Caco-2 (cell line): ENCODE results near the gene PKD2. TPM values are rescaled to one million over a fixed set of nuclear protein-coding genes. Genes with fewer than 3 reads are reported as not detected.

Source experiments
- BruUV-seq: library from RNA; stranded (reverse); fragments of 400-500 nt; replicated peaks from 2 replicates; lab custom pipeline; 2021; lab: Mats Ljungman, UMichigan
- CTCF ChIA-PET: fragments of 300-600 bp; sonication (Branson Sonifier 250); formaldehyde crosslinking; loops from one replicate; lab custom pipeline; 2022; ENCODE audit warnings: antibody characterized with exemption; lab: Charles Lee
- POLR2A ChIA-PET: fragments of 300-600 bp; sonication (Branson Sonifier 250); formaldehyde crosslinking; loops from one replicate; lab custom pipeline; 2022; ENCODE audit warnings: antibody characterized with exemption; lab: Charles Lee
- DNase-seq, 2 experiments: peaks; one replicate each; pipeline versions ENCODE4 v3.0.0 to v3.0.0-alpha.2; 2020 to 2022
- H3K27me3 ChIP-seq: replicated peaks from 2 replicates; pipeline ENCODE4 v1.6.0; 2011; ENCODE audit warnings: low read length; ENCODE audit not compliant: control insufficient read depth, insufficient read depth
- H3K36me3 ChIP-seq: 2 replicates; pipeline ENCODE4 v1.5.1; 2011; ENCODE audit warnings: low read length; ENCODE audit not compliant: control insufficient read depth, insufficient read depth
- H3K4me1 ChIP-seq: fragments of 250-450 bp; sonication (Bioruptor Pico); 2 replicates; pipeline ENCODE4 v1.5.1; 2020; ENCODE audit warnings: mild to moderate bottlenecking
- H3K4me3 ChIP-seq: 2 replicates; pipeline ENCODE4 v1.5.1; 2011; ENCODE audit warnings: low read depth, mild to moderate bottlenecking, control low read depth, low read length
- H3K9me3 ChIP-seq: fragments of 250-450 bp; sonication (Bioruptor Pico); 2 replicates; pipeline ENCODE4 v1.5.1; 2020; ENCODE audit warnings: mild to moderate bottlenecking, moderate library complexity
- H3K27ac Mint-ChIP-seq: one replicate; pipeline ENCODE4 v1.8.0; 2022; ENCODE audit warnings: mixed read lengths; ENCODE audit not compliant: unreplicated experiment
- H3K27me3 Mint-ChIP-seq: one replicate; pipeline ENCODE4 v1.8.0; 2022; ENCODE audit warnings: mixed read lengths; ENCODE audit not compliant: insufficient read depth, unreplicated experiment
- H3K36me3 Mint-ChIP-seq: one replicate; pipeline ENCODE4 v1.8.0; 2022; ENCODE audit warnings: mild to moderate bottlenecking, mixed read lengths; ENCODE audit not compliant: insufficient read depth, unreplicated experiment
- H3K4me1 Mint-ChIP-seq: one replicate; pipeline ENCODE4 v1.8.0; 2022; ENCODE audit warnings: low read depth, mixed read lengths; ENCODE audit not compliant: unreplicated experiment
- H3K4me3 Mint-ChIP-seq: one replicate; pipeline ENCODE4 v1.8.0; 2022; ENCODE audit warnings: mild to moderate bottlenecking, moderate library complexity, mixed read lengths; ENCODE audit not compliant: unreplicated experiment
- H3K9me3 Mint-ChIP-seq: one replicate; pipeline ENCODE4 v1.8.0; 2022; ENCODE audit warnings: mixed read lengths; ENCODE audit not compliant: unreplicated experiment
- CTCF ChIP-seq, 2 experiments: fragments of 200-600 bp in 1 of 2; IDR thresholded peaks; 1 replicate in 1 of 2; 2 replicates in 1 of 2; pipeline versions ENCODE4 v1.5.1 to v1.8.0; 2011 to 2022; ENCODE audit warnings: antibody characterized with exemption in 1 of 2, control low read depth in 1 of 2, inconsistent platforms in 1 of 2, low read depth in 1 of 2, low read length in 1 of 2, mild to moderate bottlenecking in 1 of 2, moderate library complexity in 1 of 2; ENCODE audit not compliant: insufficient read depth in 1 of 2, severe bottlenecking in 1 of 2, unreplicated experiment in 1 of 2
- intact Hi-C: fragments of 100-400 bp; cut with micrococcal nuclease; formaldehyde crosslinking; loops from one replicate; pipeline ENCODE4 v1.10.0; 2022; ENCODE audit not compliant: unreplicated experiment
- total RNA-seq: library from RNA; stranded (reverse); gene quantifications from 2 replicates; pipeline ENCODE4 v1.2.3, GENCODE V29; 2022

Gene PKD2
- total RNA-seq, 1 experiment from 2014 or later: 7.3 TPM

- H3K27me3 Mint-ChIP-seq: no peaks in the 10 kb centered on the region
- H3K4me1 Mint-ChIP-seq: no peaks in the 10 kb centered on the region
- Histone ChIP-seq H3K27me3 (no peaks in the 10 kb centered on the region), H3K36me3 (no peaks in the 10 kb centered on the region), H3K4me3 (no peak overlapping the region), H3K9me3 (no peaks in the 10 kb centered on the region), H3K4me1 (no peaks in the 10 kb centered on the region)
- ChIA-PET CTCF (no interaction called here), POLR2A (no interaction called here)
- intact Hi-C loops: no loop called here
- BruUV-seq: no TSS peak
- no peaks in the 10 kb centered on the region for H3K36me3 Mint-ChIP-seq
- H3K9me3 Mint-ChIP-seq: no peaks in the 10 kb centered on the region
- no peak overlapping the region for H3K4me3 Mint-ChIP-seq
- no peak for TF ChIP-seq CTCF (IDR thresholded peaks at IDR 0.05; ENCODE audit: insufficient read depth in 1 of 2, low read depth in 1 of 2, low read length in 1 of 2, severe bottlenecking in 1 of 2, unreplicated experiment in 1 of 2)
- DNase-seq: no peak
- H3K27ac Mint-ChIP-seq: no peak overlapping the region
These were observed 8.3 kb downstream of the PKD2 start for GRCh38 chr4:88015659-88016295.

- no TSS peak for BruUV-seq
- Mint-ChIP-seq H3K4me1 (no peaks in the 10 kb centered on the region), H3K9me3 (no peaks in the 10 kb centered on the region), H3K27ac (no peak overlapping the region), H3K27me3 (no peaks in the 10 kb centered on the region), H3K36me3 (no peaks in the 10 kb centered on the region), H3K4me3 (no peak overlapping the region)
- Histone ChIP-seq H3K4me1 (no peaks in the 10 kb centered on the region), H3K4me3 (no peak overlapping the region), H3K9me3 (no peaks in the 10 kb centered on the region), H3K36me3 (no peaks in the 10 kb centered on the region), H3K27me3 (no peaks in the 10 kb centered on the region)
- CTCF ChIA-PET: interaction anchor here (1.0 kb wide), 1 partner anchor 37 kb away, joined by 3 read pairs; no protein-coding TSS in a partner anchor
- no peak for TF ChIP-seq CTCF (IDR thresholded peaks at IDR 0.05; ENCODE audit: insufficient read depth in 1 of 2, low read depth in 1 of 2, low read length in 1 of 2, severe bottlenecking in 1 of 2, unreplicated experiment in 1 of 2)
- POLR2A ChIA-PET: no interaction called here
- intact Hi-C loops: no loop called here
- no peak for DNase-seq
These were observed 10.3 kb downstream of the PKD2 start for GRCh38 chr4:88017516-88018297.

- H3K9me3 ChIP-seq: no peaks in the 10 kb centered on the region
- no peaks in the 10 kb centered on the region for H3K9me3 Mint-ChIP-seq
- TF ChIP-seq CTCF (IDR thresholded peaks at IDR 0.05; ENCODE audit: insufficient read depth in 1 of 2, low read depth in 1 of 2, low read length in 1 of 2, severe bottlenecking in 1 of 2, unreplicated experiment in 1 of 2): no peak
- H3K27me3 ChIP-seq: no peaks in the 10 kb centered on the region
- no TSS peak for BruUV-seq
- CTCF ChIA-PET: interaction anchor here (1.0 kb wide), 1 partner anchor 36 kb away, joined by 3 read pairs; no protein-coding TSS in a partner anchor
- no peaks in the 10 kb centered on the region for H3K4me1 Mint-ChIP-seq
- no peak overlapping the region for H3K4me3 Mint-ChIP-seq
- POLR2A ChIA-PET: no interaction called here
- no peaks in the 10 kb centered on the region for H3K4me1 ChIP-seq
- no peaks in the 10 kb centered on the region for H3K27me3 Mint-ChIP-seq
- H3K36me3 Mint-ChIP-seq: no peaks in the 10 kb centered on the region
- no peaks in the 10 kb centered on the region for H3K36me3 ChIP-seq
- H3K4me3 ChIP-seq: no peak overlapping the region
- intact Hi-C loops: no loop called here
- no peak overlapping the region for H3K27ac Mint-ChIP-seq
- no peak for DNase-seq
These were observed 11.0 kb downstream of the PKD2 start for GRCh38 chr4:88018466-88018865.
